ENCODE measurements around the gene KLF5. TPM values are rescaled to one million over a fixed set of nuclear protein-coding genes. Genes with fewer than 3 reads are reported as not detected.

Gene KLF5
- total and polyA plus RNA-seq, 10 of the 15 experiments (the other 5 are each of a cell fraction or from before 2014, with no cell fraction given): 0.43 to 5.2 (median 1.0) TPM

- no peaks in the 10 kb centered on the region for H3K36me3 ChIP-seq (ENCODE audit: control insufficient read depth in 2 of 2, insufficient read depth in 2 of 2, low read length in 1 of 2)
- DNase-seq (ENCODE audit: low read depth, low spot score) (no peak), ATAC-seq (no peak), FAIRE-seq (no peak)
- H3K9ac ChIP-seq (ENCODE audit: control insufficient read depth, insufficient read depth, low read length): no peak overlapping the region
- H3K4me3 ChIP-seq: no peak overlapping the region
- in situ Hi-C loops (cut with MboI) (no loop called here), intact Hi-C loops (cut with micrococcal nuclease; ENCODE audit: unreplicated experiment) (no loop called here)
- H3K4me1 ChIP-seq (ENCODE audit: control insufficient read depth, insufficient read depth, low read length): peaks cover 3% of the 10 kb centered on the region; the same call in 1 of the 2 replicates
- H3K9me3 ChIP-seq (replicated peaks; ENCODE audit: control insufficient read depth, insufficient read depth, low read length): no peaks in the 10 kb centered on the region
- H3K4me2 ChIP-seq (ENCODE audit: control insufficient read depth, insufficient read depth): no peak overlapping the region
- no peaks in the 10 kb centered on the region for H3K27me3 ChIP-seq (replicated peaks in 1 of 2; ENCODE audit: control insufficient read depth in 2 of 2, insufficient read depth in 2 of 2, low read length in 1 of 2)
- no peaks in the 10 kb centered on the region for H4K20me1 ChIP-seq (ENCODE audit: control insufficient read depth, insufficient read depth)
- no peak overlapping the region for H2AFZ ChIP-seq (ENCODE audit: control insufficient read depth, low read depth, low read length)
- ChIA-PET RAD21 (ENCODE audit: unreplicated experiment) (no interaction called here), POLR2A (no interaction called here), CTCF (no interaction called here), SMC1A (ENCODE audit: uncharacterized antibody, unreplicated experiment) (interaction anchor here (1.1 kb wide), 1 partner anchor 11 kb away, joined by 4 read pairs; no protein-coding TSS in a partner anchor)
- H3K79me2 ChIP-seq (ENCODE audit: control insufficient read depth, insufficient read depth, low read length): no peaks in the 10 kb centered on the region
- H3K27ac ChIP-seq (ENCODE audit: control insufficient read depth, insufficient read depth): no peak overlapping the region
- BruUV-seq (replicated peaks): no TSS peak
- 89% methylated on average over 1 of the region's 1 CpG for WGBS (ENCODE audit: insufficient coverage, insufficient replicate concordance, low lambda C conversion rate, missing lambda C conversion rate)
- TF ChIP-seq BCL3 (IDR thresholded peaks at IDR 0.05; ENCODE audit: borderline replicate concordance, insufficient read depth, low read depth, low read length, poor library complexity, severe bottlenecking): no peak
- no peak for TF ChIP-seq ZNF622 (IDR thresholded peaks at IDR 0.05)
- TF ChIP-seq FOXM1 (IDR thresholded peaks at IDR 0.05; ENCODE audit: low read depth, low read length): no peak
- no peak for TF ChIP-seq PKNOX1 (IDR thresholded peaks at IDR 0.05)
- no peak for TF ChIP-seq RELB (IDR thresholded peaks at IDR 0.05; ENCODE audit: low read depth)
- no peak for TF ChIP-seq CUX1 (IDR thresholded peaks at IDR 0.05; ENCODE audit: insufficient replicate concordance, low read depth, low read length)
- TF ChIP-seq SKIL (IDR thresholded peaks at IDR 0.05; ENCODE audit: low read depth, poor library complexity, severe bottlenecking): no peak
- no peak for TF ChIP-seq MEF2B (IDR thresholded peaks at IDR 0.05; ENCODE audit: partially characterized antibody, poor library complexity, severe bottlenecking)
- TF ChIP-seq E2F4 (IDR thresholded peaks at IDR 0.05; ENCODE audit: low read depth, low read length): no peak
Measured at GRCh38 chr13:73074926-73075325, 16.1 kb downstream of the KLF5 start.

Measured in GM12878 (cell line).